Globus pallidus (tissue), 1 donor: ENCODE results near the gene NDUFAB1.
"Not testable (repeated sequence)": the region's sequence is repeated elsewhere in the genome, so short reads cannot be mapped to it uniquely, and the experiment has no call there.

Experiments
- DNase-seq: peaks from one replicate; pipeline ENCODE4 v3.0.0-alpha.2; 2015; ENCODE audit warnings: low spot score

NDUFAB1 gene

DNA sequence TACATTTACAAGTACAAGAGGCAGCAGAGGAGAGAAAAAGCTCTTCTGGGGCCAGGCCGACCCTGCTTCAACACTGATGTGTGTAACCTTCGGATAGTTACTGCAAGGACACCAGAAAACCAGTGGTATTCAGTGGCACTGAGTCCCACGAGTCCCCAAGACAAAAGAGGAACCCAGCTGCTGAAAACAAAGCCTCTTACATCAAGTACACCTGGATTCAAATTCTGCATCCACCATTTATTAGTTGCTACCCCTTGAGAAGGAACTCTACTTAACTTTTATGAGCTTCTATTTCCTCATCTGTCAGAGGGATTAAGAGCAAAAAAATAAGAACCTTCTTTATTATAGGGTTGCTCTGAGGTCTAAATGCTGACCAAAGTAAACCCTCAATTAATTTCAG lies 41.6 kb downstream of the NDUFAB1 start:
- no peak for DNase-seq

GRCh38 chr16:23552161-23552560 lies 44.0 kb downstream of the NDUFAB1 start:
- DNase-seq, result no peak

DNA sequence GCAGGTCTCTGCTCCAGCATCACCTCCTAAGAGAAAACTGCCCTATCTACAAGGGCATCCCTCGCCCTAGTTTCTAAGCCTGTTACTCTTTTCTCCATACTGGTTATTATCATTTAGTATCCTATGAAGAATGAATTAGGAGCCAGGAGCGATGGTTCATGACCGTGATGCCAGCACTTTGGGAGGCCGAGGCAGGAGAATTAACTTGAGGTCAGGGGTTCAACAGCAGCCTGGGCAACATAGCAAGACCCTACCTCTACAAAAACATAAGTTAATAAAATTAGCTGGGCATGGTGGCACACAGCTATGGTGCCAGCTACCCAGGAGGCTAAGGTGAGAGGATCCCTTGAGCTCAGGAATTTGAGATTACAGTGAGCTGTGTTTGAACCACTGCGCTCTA lies 46.2 kb downstream of the NDUFAB1 start:
- DNase-seq, result no peak

- no peak for DNase-seq
These were observed 51.7 kb downstream of the NDUFAB1 start for GRCh38 chr16:23544436-23544835.

DNA sequence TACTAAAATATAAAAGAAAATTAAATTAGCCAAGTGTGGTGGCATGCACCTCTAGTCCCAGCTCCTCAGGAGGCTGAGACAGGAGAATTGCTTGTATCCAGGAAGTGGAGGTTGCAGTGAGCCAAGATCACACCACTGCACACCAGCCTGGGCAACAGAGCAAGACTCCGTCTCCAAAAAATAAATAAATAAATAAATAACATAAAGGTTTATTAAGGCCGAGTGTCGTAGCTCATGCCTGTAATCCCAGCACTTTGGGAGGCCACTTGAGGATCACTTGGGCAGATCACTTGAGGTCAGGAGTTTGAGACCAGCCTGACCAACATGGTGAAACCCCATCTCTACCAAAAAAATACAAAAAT lies 55.3 kb downstream of the NDUFAB1 start:
- not testable (repeated sequence) for DNase-seq

- no peak for DNase-seq
These were observed 55.9 kb downstream of the NDUFAB1 start for GRCh38 chr16:23539984-23540816.

GRCh38 chr16:23538919-23539278 lies 57.2 kb downstream of the NDUFAB1 start:
- DNase-seq, result no peak

DNA sequence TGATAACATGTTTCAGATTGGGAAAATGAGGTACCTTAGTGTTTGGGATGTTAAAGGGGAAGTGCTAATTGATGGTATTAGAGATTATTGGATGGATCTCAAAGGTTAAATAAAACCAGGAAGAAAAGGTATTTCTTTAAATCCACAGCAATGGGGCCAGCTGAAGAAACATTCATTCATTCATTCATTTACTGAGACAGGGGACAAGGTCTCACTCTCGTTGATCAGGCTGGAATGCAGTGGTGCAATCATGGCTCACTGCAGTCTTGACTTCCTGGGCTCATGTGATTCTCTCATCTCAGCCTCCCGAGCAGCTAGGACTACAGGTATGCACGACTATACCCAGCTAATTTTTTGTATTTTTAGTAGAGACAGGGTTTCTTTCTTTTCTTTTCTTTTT lies 58.7 kb downstream of the NDUFAB1 start:
- DNase-seq, result no peak

DNA sequence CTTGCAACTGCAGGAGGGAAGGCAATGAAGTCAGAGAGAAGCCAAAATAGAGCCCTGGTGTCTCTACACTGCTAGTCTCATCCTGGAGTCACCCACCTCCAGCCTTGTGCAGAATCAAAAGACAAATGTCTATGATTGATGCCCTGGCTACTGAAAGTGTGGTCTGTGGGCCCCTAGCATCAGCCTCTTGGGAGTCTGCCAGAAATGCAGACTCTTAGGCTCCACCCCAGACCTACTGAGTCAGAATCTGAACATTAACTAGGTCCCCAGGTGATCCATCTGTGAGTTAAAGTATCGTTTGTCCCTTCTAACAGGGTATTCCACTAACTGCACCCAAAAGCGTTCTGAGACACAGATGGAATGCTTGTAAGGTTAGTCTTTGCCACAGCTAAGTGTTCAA lies 60.2 kb downstream of the NDUFAB1 start:
- no peak for DNase-seq

GRCh38 chr16:23534868-23535860 lies 61.0 kb downstream of the NDUFAB1 start:
- DNase-seq, result no peak

DNA sequence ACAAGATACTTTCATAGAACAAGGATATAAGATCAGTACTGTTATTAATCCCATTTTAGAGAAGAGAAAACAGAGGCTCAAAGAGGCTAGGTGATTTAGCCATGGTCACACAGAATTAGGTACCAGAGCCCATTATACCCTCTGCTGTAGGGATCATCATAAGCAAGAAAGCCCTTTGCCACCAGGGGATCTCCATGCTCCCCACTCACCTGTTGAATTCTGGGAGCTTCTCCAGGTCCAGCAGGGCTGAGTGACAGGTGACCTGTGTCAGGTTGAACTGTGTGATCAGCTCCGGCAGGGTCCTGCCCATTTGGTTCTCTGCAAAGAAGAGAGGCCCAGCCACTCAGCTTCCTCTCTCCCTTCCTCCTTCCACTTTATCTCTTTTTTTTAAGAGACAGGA lies 63.7 kb downstream of the NDUFAB1 start:
- DNase-seq, result no peak
